Liver (tissue), 9 donors: ENCODE data around the gene UBL4B. TPM values are rescaled to one million over a fixed set of nuclear protein-coding genes. Genes with fewer than 3 reads are reported as not detected.
"Not testable (repeated sequence)": the region's sequence is repeated elsewhere in the genome, so short reads cannot be mapped to it uniquely, and the experiment has no call there.

Experiments
- DNase-seq: peaks from one replicate; pipeline ENCODE4 v3.0.0-alpha.2; 2017; ENCODE audit warnings: low spot score
- H3K27ac ChIP-seq, 2 donors: one replicate each; pipeline ENCODE4 v1.7.0; 2013; ENCODE audit warnings: inconsistent platforms in 2 of 2, low read length in 2 of 2, control low read depth in 1 of 2, low read depth in 1 of 2, mild to moderate bottlenecking in 1 of 2
- H3K27me3 ChIP-seq, 4 donors: one replicate each; pipeline versions ENCODE4 v1.6.1 to v1.7.0; 2013; ENCODE audit warnings: low read length in 3 of 4, inconsistent platforms in 1 of 4, mild to moderate bottlenecking in 1 of 4, moderate library complexity in 1 of 4; ENCODE audit not compliant: control insufficient read depth in 4 of 4, insufficient read depth in 4 of 4
- H3K36me3 ChIP-seq, 4 donors: one replicate each; pipeline versions ENCODE4 v1.6.1 to v1.7.0; 2013; ENCODE audit warnings: low read length in 3 of 4, mild to moderate bottlenecking in 3 of 4, low read depth in 1 of 4, moderate library complexity in 1 of 4; ENCODE audit not compliant: control insufficient read depth in 4 of 4, insufficient read depth in 3 of 4
- H3K4me1 ChIP-seq, 4 donors: one replicate each; pipeline versions ENCODE4 v1.6.1 to v1.7.0; 2013; ENCODE audit warnings: low read length in 3 of 4, mild to moderate bottlenecking in 3 of 4, moderate library complexity in 1 of 4; ENCODE audit not compliant: control insufficient read depth in 4 of 4, insufficient read depth in 4 of 4
- H3K4me3 ChIP-seq, 3 donors: one replicate each; pipeline versions ENCODE4 v1.6.1 to v1.7.0; 2013; ENCODE audit warnings: low read length in 3 of 3, control low read depth in 1 of 3, low read depth in 1 of 3, mild to moderate bottlenecking in 1 of 3
- H3K9ac ChIP-seq, 2 donors: one replicate each; pipeline ENCODE4 v1.7.0; 2013; ENCODE audit warnings: low read length in 2 of 2, mild to moderate bottlenecking in 2 of 2, moderate library complexity in 2 of 2, control low read depth in 1 of 2, low read depth in 1 of 2
- H3K9me3 ChIP-seq, 4 donors: one replicate each; pipeline versions ENCODE4 v1.6.1 to v1.7.0; 2013; ENCODE audit warnings: low read length in 3 of 4; ENCODE audit not compliant: control insufficient read depth in 4 of 4
- EGR1 ChIP-seq, 2 donors: IDR thresholded peaks; 2 replicates each; pipeline ENCODE4 v1.6.1; 2016 to 2018; ENCODE audit warnings: antibody characterized with exemption in 2 of 2, low read depth in 2 of 2
- FOXA1 ChIP-seq: IDR thresholded peaks from 2 replicates; pipeline ENCODE4 v1.6.1; 2016; ENCODE audit warnings: antibody characterized with exemption
- FOXA2 ChIP-seq: IDR thresholded peaks from 2 replicates; pipeline ENCODE4 v1.6.1; 2016; ENCODE audit warnings: antibody characterized with exemption
- GABPA ChIP-seq, 2 donors: IDR thresholded peaks in 1 of 2; conservative IDR thresholded peaks in 1 of 2; 2 replicates each; pipeline ENCODE4 v1.6.1; 2016; ENCODE audit warnings: antibody characterized with exemption in 2 of 2, mild to moderate bottlenecking in 1 of 2, moderate library complexity in 1 of 2
- HNF4A ChIP-seq, 2 donors: conservative IDR thresholded peaks; 2 replicates each; pipeline ENCODE4 v1.6.1; 2016; ENCODE audit warnings: antibody characterized with exemption in 2 of 2, mild to moderate bottlenecking in 2 of 2
- HNF4G ChIP-seq: IDR thresholded peaks from 2 replicates; pipeline ENCODE4 v1.6.1; 2016; ENCODE audit warnings: antibody characterized with exemption
- JUND ChIP-seq, 2 donors: IDR thresholded peaks; 2 replicates each; pipeline ENCODE4 v1.6.1; 2016; ENCODE audit warnings: antibody characterized with exemption in 2 of 2
- MAX ChIP-seq: IDR thresholded peaks from 2 replicates; pipeline ENCODE4 v1.6.1; 2016; ENCODE audit warnings: antibody characterized with exemption
- RAD21 ChIP-seq, 2 donors: IDR thresholded peaks; 2 replicates each; pipeline ENCODE4 v1.6.1; 2016; ENCODE audit warnings: antibody characterized with exemption in 2 of 2, mild to moderate bottlenecking in 2 of 2
- RXRA ChIP-seq, 2 donors: IDR thresholded peaks; 2 replicates each; pipeline ENCODE4 v1.6.1; 2017 to 2018; ENCODE audit warnings: antibody characterized with exemption in 2 of 2, mild to moderate bottlenecking in 1 of 2
- TAF1 ChIP-seq: conservative IDR thresholded peaks from 2 replicates; pipeline ENCODE4 v1.6.1; 2016; ENCODE audit warnings: antibody characterized with exemption, mild to moderate bottlenecking
- YY1 ChIP-seq: IDR thresholded peaks from 2 replicates; pipeline ENCODE4 v1.6.1; 2016; ENCODE audit warnings: antibody characterized with exemption, mild to moderate bottlenecking
- ZBTB33 ChIP-seq: IDR thresholded peaks from 2 replicates; pipeline ENCODE4 v1.6.1; 2016; ENCODE audit warnings: antibody characterized with exemption
- WGBS: extraction: QIAGEN DNeasy Blood & Tissue Kit; methylation state at CpG from one replicate; pipeline ENCODE4 v1.1.7; 2013; 5-methylcytosine and 5-hydroxymethylcytosine counted together
- polyA plus RNA-seq, 2 donors: library from polyadenylated mRNA; stranded (reverse) in 1 of 2; unstranded in 1 of 2; fragments of 200-250 nt in 1 of 2; fragments of >200 nt in 1 of 2; fragmentation: Nextera tagmentation in 1 of 2; extraction: Ambion mirVana in 1 of 2; gene quantifications; one replicate each; pipeline versions ENCODE4 v1.2.1 to v1.2.3, GENCODE V29; 2013 to 2015
- total RNA-seq, 2 donors: library from RNA; depleted of rRNA; stranded (reverse); fragments of >200 nt; gene quantifications; one replicate each; pipeline ENCODE4 v1.2.3, GENCODE V29; 2014
- TF ChIP-seq, protein P1 (sequence below): fragments of 150-350 bp; IDR thresholded peaks from 2 replicates; pipeline ENCODE4 v1.5.1; 2017; ENCODE audit warnings: improper control_type of control experiment, low read depth, low read length; ENCODE audit not compliant: missing input control
- TF ChIP-seq, protein P2 (sequence below): IDR thresholded peaks from 2 replicates; pipeline ENCODE4 v1.6.1; 2016; ENCODE audit warnings: antibody characterized with exemption
- donor health status: healthy.
- donor health status: healthy.
- donor health status: healthy.
- donor health status: healthy.
- donor health status: healthy.

The UBL4B gene
- total and polyA plus RNA-seq, 4 donors: not detected

DNA sequence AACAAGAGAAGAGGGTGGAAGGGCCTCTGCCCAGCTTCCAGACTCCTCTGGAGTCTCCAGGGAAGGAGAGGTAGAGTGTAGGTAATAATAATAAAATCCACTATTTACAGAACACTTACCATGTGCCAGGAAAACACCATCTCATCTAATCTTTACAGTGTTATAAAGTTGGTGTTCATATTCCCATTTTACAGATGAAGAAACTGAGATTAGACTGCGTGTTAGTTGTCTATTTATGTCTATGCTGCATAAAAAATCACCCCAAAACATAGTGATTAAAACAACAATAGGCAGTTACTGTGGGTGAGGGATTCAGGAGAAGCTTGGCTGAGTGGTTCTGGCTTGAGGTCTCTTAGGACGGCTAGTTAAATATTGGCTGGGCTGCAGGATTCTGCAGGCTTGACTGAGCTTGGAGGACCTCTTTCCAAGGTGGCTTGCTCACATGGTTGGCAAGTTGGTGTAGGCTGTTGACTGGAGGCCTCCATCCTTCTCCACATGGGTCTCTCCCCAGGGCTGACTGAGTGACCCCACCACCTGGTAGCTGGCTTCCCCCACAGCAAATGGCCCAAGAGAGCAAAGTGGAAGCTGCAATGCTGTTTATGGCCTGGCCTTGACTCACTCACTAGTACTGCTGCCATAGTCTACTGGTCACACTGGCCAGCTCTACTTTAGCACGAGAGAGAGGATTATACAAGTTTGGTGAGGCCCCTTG lies 35.3 kb upstream of the UBL4B start:
- Histone ChIP-seq H3K27ac (no peak overlapping the region), H3K9ac (no peak overlapping the region), H3K36me3 (no peaks in the 10 kb centered on the region), H3K27me3 (peaks cover 0 to 6% (median 1%) of the 10 kb centered on the region in 4 donors), H3K4me1 (no peaks in the 10 kb centered on the region), H3K4me3 (no peak overlapping the region), H3K9me3 (no peaks in the 10 kb centered on the region)
- TF ChIP-seq RXRA (IDR thresholded peaks at IDR 0.05): no peak
- no peak for TF ChIP-seq RAD21 (IDR thresholded peaks at IDR 0.05)
- no peak for TF ChIP-seq JUND (IDR thresholded peaks at IDR 0.05)
- TF ChIP-seq FOXA2: no peak
- no peak for TF ChIP-seq ZBTB33
- TF ChIP-seq GABPA (IDR thresholded peaks at IDR 0.05 in 1 of 2, conservative IDR thresholded peaks at IDR 0.05 in 1 of 2): no peak
- no peak for TF ChIP-seq MAX
- no peak for TF ChIP-seq HNF4A (conservative IDR thresholded peaks at IDR 0.05)
- no peak for TF ChIP-seq FOXA1
- TF ChIP-seq HNF4G: no peak
- TF ChIP-seq, protein P1, sequence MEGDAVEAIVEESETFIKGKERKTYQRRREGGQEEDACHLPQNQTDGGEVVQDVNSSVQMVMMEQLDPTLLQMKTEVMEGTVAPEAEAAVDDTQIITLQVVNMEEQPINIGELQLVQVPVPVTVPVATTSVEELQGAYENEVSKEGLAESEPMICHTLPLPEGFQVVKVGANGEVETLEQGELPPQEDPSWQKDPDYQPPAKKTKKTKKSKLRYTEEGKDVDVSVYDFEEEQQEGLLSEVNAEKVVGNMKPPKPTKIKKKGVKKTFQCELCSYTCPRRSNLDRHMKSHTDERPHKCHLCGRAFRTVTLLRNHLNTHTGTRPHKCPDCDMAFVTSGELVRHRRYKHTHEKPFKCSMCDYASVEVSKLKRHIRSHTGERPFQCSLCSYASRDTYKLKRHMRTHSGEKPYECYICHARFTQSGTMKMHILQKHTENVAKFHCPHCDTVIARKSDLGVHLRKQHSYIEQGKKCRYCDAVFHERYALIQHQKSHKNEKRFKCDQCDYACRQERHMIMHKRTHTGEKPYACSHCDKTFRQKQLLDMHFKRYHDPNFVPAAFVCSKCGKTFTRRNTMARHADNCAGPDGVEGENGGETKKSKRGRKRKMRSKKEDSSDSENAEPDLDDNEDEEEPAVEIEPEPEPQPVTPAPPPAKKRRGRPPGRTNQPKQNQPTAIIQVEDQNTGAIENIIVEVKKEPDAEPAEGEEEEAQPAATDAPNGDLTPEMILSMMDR: no peak
- no peak for TF ChIP-seq YY1
- TF ChIP-seq, protein P2, sequence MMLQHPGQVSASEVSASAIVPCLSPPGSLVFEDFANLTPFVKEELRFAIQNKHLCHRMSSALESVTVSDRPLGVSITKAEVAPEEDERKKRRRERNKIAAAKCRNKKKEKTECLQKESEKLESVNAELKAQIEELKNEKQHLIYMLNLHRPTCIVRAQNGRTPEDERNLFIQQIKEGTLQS: no peak
- TF ChIP-seq EGR1 (IDR thresholded peaks at IDR 0.05; ENCODE audit: low read depth in 2 of 2): no peak
- TF ChIP-seq TAF1: no peak
- WGBS: 82% methylated on average over 3 of the region's 3 CpGs
- no peak for DNase-seq

DNA sequence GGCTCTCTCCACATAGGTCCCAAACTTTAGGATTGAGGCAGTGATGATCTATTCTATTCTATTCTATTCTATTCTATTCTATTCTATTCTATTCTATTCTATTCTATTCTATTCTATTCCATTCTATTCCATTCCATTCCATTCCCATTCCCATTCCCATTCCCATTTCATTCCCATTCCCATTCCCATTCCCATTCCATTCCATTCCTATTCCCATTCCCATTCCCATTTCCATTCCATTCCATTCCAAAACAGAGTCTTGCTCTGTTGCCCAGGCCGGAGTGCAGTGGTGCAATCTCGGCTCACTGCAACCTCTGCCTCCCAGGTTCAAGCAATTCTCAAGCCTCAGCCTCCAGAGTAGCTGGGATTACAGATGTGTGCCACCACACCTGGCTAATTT lies 32.2 kb upstream of the UBL4B start:
- H3K9me3 ChIP-seq, H3K9ac ChIP-seq, H3K4me3 ChIP-seq, DNase-seq, H3K36me3 ChIP-seq, H3K27ac ChIP-seq, H3K27me3 ChIP-seq: not testable (repeated sequence)
- 98% methylated on average over 2 of the region's 2 CpGs for WGBS
- peaks cover 3 to 16% (median 12%) of the 10 kb centered on the region in 4 donors for H3K4me1 ChIP-seq
